HepG2 (cell line): Measurements from ENCODE around the gene ZRANB2. TPM values are rescaled to one million over a fixed set of nuclear protein-coding genes. Genes with fewer than 3 reads are reported as not detected.

Source experiments
- ATAC-seq: fragments of 200-7000 bp; cut with Tn5 transposase; 3 replicates; pipeline ENCODE4 v1.9.1; 2020; ENCODE audit warnings: mild to moderate bottlenecking, moderate library complexity
- BruUV-seq: library from RNA; stranded (reverse); fragments of 400-500 nt; replicated peaks from 2 replicates; lab custom pipeline; 2021; lab: Mats Ljungman, UMichigan
- CTCF ChIA-PET: fragments of 300-600 bp; formaldehyde crosslinking; extraction: SDS; loops from one replicate; lab custom pipeline; 2021; ENCODE audit warnings: low total read pairs, inconsistent platforms, low intra/inter-chr PET ratio; lab: Yijun Ruan, JAX
- POLR2A ChIA-PET: fragments of 350-600 bp; sonication (Branson Sonifier 250); formaldehyde crosslinking; loops from one replicate; lab custom pipeline; 2020; ENCODE audit warnings: antibody characterized with exemption, inconsistent platforms; lab: Yijun Ruan, JAX
- DNase-seq: peaks from one replicate; pipeline ENCODE4 v3.0.0-alpha.2; 2015; ENCODE audit warnings: low spot score
- FAIRE-seq: peaks from 3 replicates; lab custom pipeline; 2011; peaks lifted over from hg19 to GRCh38; lab: Jason Lieb, UNC
- H2AFZ ChIP-seq: one replicate; pipeline ENCODE4 v1.6.1; 2011; ENCODE audit warnings: low read length, inconsistent platforms
- H3K27ac ChIP-seq: fragments of 300-600 bp; 3 replicates; pipeline ENCODE4 v1.8.0; 2011; ENCODE audit warnings: mixed run types, mild to moderate bottlenecking, mixed read lengths, low read length, inconsistent platforms; ENCODE audit not compliant: insufficient read depth; ENCODE audit errors: extremely low read length
- H3K27me3 ChIP-seq, 2 experiments: fragments of 200-600 bp in 1 of 2; 2 replicates in 1 of 2; 3 replicates in 1 of 2; pipeline versions ENCODE4 v1.6.0 to v1.8.0; 2011; ENCODE audit warnings: low read length in 2 of 2, mild to moderate bottlenecking in 2 of 2, moderate library complexity in 2 of 2, inconsistent platforms in 1 of 2; ENCODE audit not compliant: insufficient read depth in 2 of 2, control insufficient read depth in 1 of 2
- H3K36me3 ChIP-seq, 2 experiments: fragments of 200-600 bp in 1 of 2; replicated peaks in 1 of 2; 2 replicates in 1 of 2; 3 replicates in 1 of 2; pipeline versions ENCODE4 v1.5.1 to v1.8.0; 2011; ENCODE audit warnings: low read length in 2 of 2, inconsistent platforms in 1 of 2; ENCODE audit not compliant: insufficient read depth in 2 of 2, control insufficient read depth in 1 of 2
- H3K4me1 ChIP-seq: 2 replicates; pipeline ENCODE4 v1.5.1; 2012; ENCODE audit warnings: low read length, inconsistent platforms; ENCODE audit not compliant: insufficient read depth
- H3K4me2 ChIP-seq: 2 replicates; pipeline ENCODE4 v1.6.0; 2011; ENCODE audit warnings: low read depth, low read length, inconsistent platforms
- H3K4me3 ChIP-seq, 3 experiments: fragments of 200-600 bp in 1 of 3; sonication (generic), shearing (Covaris generic) in 1 of 3; replicated peaks in 1 of 3; 2 replicates each; pipeline ENCODE4 v1.5.1; 2011 to 2016; ENCODE audit warnings: low read length in 3 of 3, inconsistent platforms in 2 of 3, low read depth in 2 of 3, mild to moderate bottlenecking in 2 of 3, control low read depth in 1 of 3, mixed read lengths in 1 of 3; ENCODE audit not compliant: insufficient read depth in 1 of 3
- H3K79me2 ChIP-seq: one replicate; pipeline ENCODE4 v1.6.1; 2011; ENCODE audit warnings: low read length, inconsistent platforms; ENCODE audit not compliant: insufficient read depth
- H3K9ac ChIP-seq: 2 replicates; pipeline ENCODE4 v1.6.0; 2011; ENCODE audit warnings: mild to moderate bottlenecking, low read depth, low read length, inconsistent platforms; ENCODE audit not compliant: insufficient read depth
- H3K9me3 ChIP-seq: 2 replicates; pipeline ENCODE4 v1.5.1; 2012; ENCODE audit warnings: mild to moderate bottlenecking, low read length
- H4K20me1 ChIP-seq: 2 replicates; pipeline ENCODE4 v1.6.0; 2011; ENCODE audit warnings: inconsistent platforms, mild to moderate bottlenecking, low read length, moderate library complexity; ENCODE audit not compliant: insufficient read depth
- FIP1L1 ChIP-seq: fragments of 200-400 bp; formaldehyde crosslinking; IDR thresholded peaks from 2 replicates; pipeline ENCODE4 v1.6.1; 2018; ENCODE audit warnings: low read depth, mild to moderate bottlenecking, low read length, moderate library complexity, borderline replicate concordance; ENCODE audit not compliant: insufficient read depth
- SMAD9 ChIP-seq: sonication (generic); formaldehyde crosslinking; IDR thresholded peaks from 2 replicates; pipeline ENCODE4 v1.5.1; 2020; ENCODE audit warnings: mild to moderate bottlenecking, missing genetic modification reagents
- SP1 ChIP-seq, 2 experiments: fragments of 450-650 bp in 1 of 2; sonication (generic) in 1 of 2; formaldehyde crosslinking in 1 of 2; IDR thresholded peaks; 2 replicates each; pipeline versions ENCODE4 v1.4.0 to v1.6.1; 2016 to 2020; ENCODE audit warnings: missing genetic modification reagents in 1 of 2
- SP140L ChIP-seq: sonication (generic); formaldehyde crosslinking; IDR thresholded peaks from 2 replicates; pipeline ENCODE4 v1.4.0; 2020; ENCODE audit warnings: missing genetic modification reagents, borderline replicate concordance
- STAT5B ChIP-seq: sonication (generic); formaldehyde crosslinking; IDR thresholded peaks from 2 replicates; pipeline ENCODE4 v1.4.0; 2020; ENCODE audit warnings: missing genetic modification reagents
- ZNF296 ChIP-seq: sonication (generic); formaldehyde crosslinking; conservative IDR thresholded peaks from 2 replicates; pipeline ENCODE4 v1.5.0; 2020; ENCODE audit warnings: mild to moderate bottlenecking, missing genetic modification reagents
- ZNF33B ChIP-seq: sonication (generic); formaldehyde crosslinking; IDR thresholded peaks from 2 replicates; pipeline ENCODE4 v1.5.1; 2020; ENCODE audit warnings: mild to moderate bottlenecking, missing genetic modification reagents
- ZNF672 ChIP-seq: sonication (generic); formaldehyde crosslinking; IDR thresholded peaks from 2 replicates; pipeline ENCODE4 v1.8.1; 2022; ENCODE audit warnings: missing genetic modification reagents
- ZNF768 ChIP-seq: sonication (generic); formaldehyde crosslinking; IDR thresholded peaks from 2 replicates; pipeline ENCODE4 v1.4.0; 2020; ENCODE audit warnings: missing genetic modification reagents
- ZNF776 ChIP-seq: sonication (generic); formaldehyde crosslinking; IDR thresholded peaks from 2 replicates; pipeline ENCODE4 v1.4.0; 2020; ENCODE audit warnings: mild to moderate bottlenecking, missing genetic modification reagents
- in situ Hi-C: cut with HindIII; loops from 2 replicates; pipeline ENCODE4 v1.10.0; 2017; ENCODE audit warnings: low pct_unique_long_range_greater_than_20kb; ENCODE audit not compliant: extremely low pct_ligation_motif_present
- intact Hi-C: fragments of 100-400 bp; cut with micrococcal nuclease; formaldehyde crosslinking; loops from one replicate; pipeline ENCODE4 v1.10.0; 2022; ENCODE audit not compliant: unreplicated experiment
- polyA plus RNA-seq, 8 experiments: library from polyadenylated mRNA; depleted of rRNA in 3 of 8; stranded (reverse) in 7 of 8; unstranded in 1 of 8; fragments of >200 nt; fragmentation: Illumina TruSeq in 4 of 8; extraction: Trizol in 4 of 8; gene quantifications; 2 replicates each; pipeline versions ENCODE4 v1.2.1 to v1.2.3, GENCODE V29; 2011 to 2016; ENCODE audit warnings: low read depth in 4 of 8, missing spikeins in 1 of 8, mixed read lengths in 1 of 8; ENCODE audit not compliant: insufficient read depth in 1 of 8
- total RNA-seq, 5 experiments: library from RNA; depleted of rRNA; stranded (reverse); fragments of >200 nt; fragmentation: Illumina TruSeq; extraction: Trizol; gene quantifications; 2 replicates each; pipeline ENCODE4 v1.2.3, GENCODE V29; 2016; ENCODE audit warnings: low read depth in 1 of 5
- TF ChIP-seq, protein P1 (sequence below): sonication (generic); formaldehyde crosslinking; IDR thresholded peaks from 2 replicates; pipeline ENCODE4 v1.4.0; 2020; ENCODE audit warnings: mild to moderate bottlenecking, missing genetic modification reagents, borderline replicate concordance
- TF ChIP-seq, protein P2 (sequence below): fragments of 450-650 bp; IDR thresholded peaks from 2 replicates; pipeline ENCODE4 v1.6.1; 2017
- TF ChIP-seq, protein P3 (sequence below): sonication (generic); formaldehyde crosslinking; IDR thresholded peaks from 2 replicates; pipeline ENCODE4 v1.4.0; 2020; ENCODE audit warnings: missing genetic modification reagents, low read depth, mild to moderate bottlenecking, borderline replicate concordance

The ZRANB2 gene
- total and polyA plus RNA-seq, 2 of the 13 experiments (the other 11 are each of a cell fraction or from before 2014, with no cell fraction given), result 43.0 to 45.4 TPM

DNA sequence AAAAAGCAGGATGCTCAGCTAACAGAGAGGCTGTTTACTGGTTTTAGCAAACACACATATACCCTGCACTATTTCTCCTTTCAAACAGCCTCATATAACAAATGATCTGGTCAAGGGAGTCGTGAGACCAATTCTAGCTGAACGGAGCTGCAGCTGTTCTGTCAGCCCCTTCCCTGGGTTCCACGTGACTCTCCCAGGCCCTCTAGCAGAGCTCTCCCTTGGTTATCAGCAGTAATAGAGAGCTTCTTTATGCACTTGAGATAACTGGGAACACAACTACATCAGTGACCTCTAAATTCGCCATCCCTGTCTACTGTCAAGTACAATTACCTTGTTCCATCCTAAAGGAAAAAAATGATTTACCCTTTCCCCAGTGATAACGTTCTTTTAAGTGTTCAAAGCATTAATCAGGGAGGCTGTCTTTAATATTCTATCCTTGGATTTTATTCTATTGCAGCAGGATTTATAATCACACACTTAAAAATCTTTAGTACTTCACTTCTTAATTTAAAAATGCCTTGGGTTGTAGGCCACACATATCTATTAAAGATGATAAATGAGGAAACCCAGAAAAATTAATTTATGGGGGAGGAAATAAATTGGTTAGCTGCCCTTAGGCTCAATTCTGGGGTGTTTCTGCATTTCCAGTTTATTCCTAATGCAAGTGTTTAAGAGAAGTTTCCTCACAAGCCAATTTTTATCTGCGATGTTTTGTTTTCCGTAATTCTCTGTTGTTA is 61.4 kb downstream of the ZRANB2 start (continued):
- TF ChIP-seq ZNF33B (CRISPR knock-in tag) (no peak), SMAD9 (CRISPR knock-in tag) (no peak), ZNF672 (CRISPR knock-in tag) (no peak), SP1 (IDR thresholded peaks at IDR 0.05) (no peak), SP1 (CRISPR knock-in tag; IDR thresholded peaks at IDR 0.05) (no peak), STAT5B (no peak), SP140L (CRISPR knock-in tag) (no peak), FIP1L1 (no peak), ZNF768 (CRISPR knock-in tag) (no peak)
- TF ChIP-seq, protein P1, sequence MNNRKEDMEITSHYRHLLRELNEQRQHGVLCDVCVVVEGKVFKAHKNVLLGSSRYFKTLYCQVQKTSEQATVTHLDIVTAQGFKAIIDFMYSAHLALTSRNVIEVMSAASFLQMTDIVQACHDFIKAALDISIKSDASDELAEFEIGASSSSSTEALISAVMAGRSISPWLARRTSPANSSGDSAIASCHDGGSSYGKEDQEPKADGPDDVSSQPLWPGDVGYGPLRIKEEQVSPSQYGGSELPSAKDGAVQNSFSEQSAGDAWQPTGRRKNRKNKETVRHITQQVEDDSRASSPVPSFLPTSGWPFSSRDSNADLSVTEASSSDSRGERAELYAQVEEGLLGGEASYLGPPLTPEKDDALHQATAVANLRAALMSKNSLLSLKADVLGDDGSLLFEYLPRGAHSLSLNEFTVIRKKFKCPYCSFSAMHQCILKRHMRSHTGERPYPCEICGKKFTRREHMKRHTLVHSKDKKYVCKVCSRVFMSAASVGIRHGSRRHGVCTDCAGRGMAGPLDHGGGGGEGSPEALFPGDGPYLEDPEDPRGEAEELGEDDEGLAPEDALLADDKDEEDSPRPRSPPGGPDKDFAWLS, result no peak

DNA sequence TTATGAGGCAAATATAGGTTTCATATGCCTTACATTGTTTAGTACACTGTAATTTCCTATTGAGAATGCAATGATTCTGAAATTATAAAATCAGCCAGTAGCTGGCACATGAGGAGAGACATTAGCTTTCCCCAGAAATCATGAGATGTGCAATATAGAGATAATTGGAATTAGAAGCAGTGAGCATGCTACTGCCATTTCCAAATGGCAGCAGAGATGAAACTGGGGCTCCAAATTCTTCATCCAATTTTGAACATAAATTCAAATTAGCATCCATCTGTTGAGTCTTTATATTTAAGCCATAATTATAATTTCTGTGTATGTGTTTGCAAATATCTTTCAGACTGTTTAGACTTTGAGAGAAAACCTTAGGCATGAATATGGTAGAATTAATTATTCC is 62.0 kb downstream of the ZRANB2 start:
- no peaks in the 10 kb centered on the region for H3K79me2 ChIP-seq
- DNase-seq (no peak), ATAC-seq (no peak), FAIRE-seq (no peak)
- TF ChIP-seq, protein P2, sequence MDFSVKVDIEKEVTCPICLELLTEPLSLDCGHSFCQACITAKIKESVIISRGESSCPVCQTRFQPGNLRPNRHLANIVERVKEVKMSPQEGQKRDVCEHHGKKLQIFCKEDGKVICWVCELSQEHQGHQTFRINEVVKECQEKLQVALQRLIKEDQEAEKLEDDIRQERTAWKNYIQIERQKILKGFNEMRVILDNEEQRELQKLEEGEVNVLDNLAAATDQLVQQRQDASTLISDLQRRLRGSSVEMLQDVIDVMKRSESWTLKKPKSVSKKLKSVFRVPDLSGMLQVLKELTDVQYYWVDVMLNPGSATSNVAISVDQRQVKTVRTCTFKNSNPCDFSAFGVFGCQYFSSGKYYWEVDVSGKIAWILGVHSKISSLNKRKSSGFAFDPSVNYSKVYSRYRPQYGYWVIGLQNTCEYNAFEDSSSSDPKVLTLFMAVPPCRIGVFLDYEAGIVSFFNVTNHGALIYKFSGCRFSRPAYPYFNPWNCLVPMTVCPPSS, result no peak
- TF ChIP-seq, protein P3, sequence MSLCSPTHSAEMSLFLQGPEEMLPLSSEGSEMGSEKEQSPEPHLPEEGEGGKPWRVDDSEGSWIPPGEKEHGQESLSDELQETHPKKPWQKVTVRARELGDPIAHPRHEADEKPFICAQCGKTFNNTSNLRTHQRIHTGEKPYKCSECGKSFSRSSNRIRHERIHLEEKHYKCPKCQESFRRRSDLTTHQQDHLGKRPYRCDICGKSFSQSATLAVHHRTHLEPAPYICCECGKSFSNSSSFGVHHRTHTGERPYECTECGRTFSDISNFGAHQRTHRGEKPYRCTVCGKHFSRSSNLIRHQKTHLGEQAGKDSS, result no peak
- TF ChIP-seq ZNF776 (CRISPR knock-in tag) (no peak), ZNF296 (CRISPR knock-in tag) (no peak)
- H3K36me3 ChIP-seq, result no peaks in the 10 kb centered on the region
- no peak overlapping the region for H3K4me2 ChIP-seq
- H3K9ac ChIP-seq, result no peak overlapping the region
- in situ Hi-C loops, result no loop called here
- H2AFZ ChIP-seq, result no peak overlapping the region
- H3K27ac ChIP-seq, result no peak overlapping the region
- no peaks in the 10 kb centered on the region for H3K4me1 ChIP-seq
- H3K27me3 ChIP-seq, result no peaks in the 10 kb centered on the region
- ChIA-PET CTCF (no interaction called here), POLR2A (no interaction called here)
- H3K9me3 ChIP-seq, result no peaks in the 10 kb centered on the region
- no TSS peak for BruUV-seq
- intact Hi-C loops, result no loop called here
- H3K4me3 ChIP-seq, result no peak overlapping the region
- no peaks in the 10 kb centered on the region for H4K20me1 ChIP-seq
